Neural cell (in vitro differentiated cells): Measurements from ENCODE around the gene ANGPTL2. TPM values are rescaled to one million over a fixed set of nuclear protein-coding genes. Genes with fewer than 3 reads are reported as not detected.
"Not testable (repeated sequence)": the region's sequence is repeated elsewhere in the genome, so short reads cannot be mapped to it uniquely, and the experiment has no call there.

Source experiments
- H2AFZ ChIP-seq: fragments of 200-600, 300-800 bp; sonication (generic), shearing (Covaris generic); 2 replicates; pipeline ENCODE4 v1.6.0; 2014; ENCODE audit warnings: low read depth, mild to moderate bottlenecking, antibody characterized with exemption, low read length, moderate library complexity
- H3F3A ChIP-seq: fragments of 200-600 bp; shearing (Covaris generic); 2 replicates; pipeline ENCODE4 v1.6.1; 2016; ENCODE audit warnings: mild to moderate bottlenecking, moderate library complexity, mixed read lengths, antibody characterized with exemption, low read length; ENCODE audit not compliant: insufficient read depth, poor library complexity, severe bottlenecking
- H3K27ac ChIP-seq: fragments of 200-600, 300-800 bp; sonication (generic), shearing (Covaris generic); 2 replicates; pipeline ENCODE4 v1.5.1; 2014; ENCODE audit warnings: mild to moderate bottlenecking, low read length, moderate library complexity
- H3K27me3 ChIP-seq: fragments of 300-800, 200-600 bp; sonication (generic), shearing (Covaris generic); 2 replicates; pipeline ENCODE4 v1.6.0; 2014; ENCODE audit warnings: mild to moderate bottlenecking, low read depth, low read length, moderate library complexity; ENCODE audit not compliant: insufficient read depth
- H3K36me3 ChIP-seq: fragments of 300-800, 200-600 bp; sonication (generic), shearing (Covaris generic); 2 replicates; pipeline ENCODE4 v1.5.1; 2014; ENCODE audit warnings: mild to moderate bottlenecking, antibody characterized with exemption, low read length, moderate library complexity; ENCODE audit not compliant: insufficient read depth
- H3K4me2 ChIP-seq: fragments of 300-800, 200-600 bp; sonication (generic), shearing (Covaris generic); 2 replicates; pipeline ENCODE4 v1.6.0; 2014; ENCODE audit warnings: mild to moderate bottlenecking, low read length
- H3K4me3 ChIP-seq: fragments of 300-800, 200-600 bp; sonication (generic), shearing (Covaris generic); 2 replicates; pipeline ENCODE4 v1.5.1; 2014; ENCODE audit warnings: mild to moderate bottlenecking, low read length, moderate library complexity
- H3K79me2 ChIP-seq: fragments of 200-600 bp; shearing (Covaris generic); replicated peaks from 2 replicates; pipeline ENCODE4 v1.6.0; 2014; ENCODE audit warnings: mild to moderate bottlenecking, low read length, moderate library complexity; ENCODE audit not compliant: insufficient read depth
- H3K9ac ChIP-seq: fragments of 300-800, 200-600 bp; sonication (generic), shearing (Covaris generic); 2 replicates; pipeline ENCODE4 v1.6.1; 2016; ENCODE audit warnings: mild to moderate bottlenecking, low read length, mixed read lengths
- H3K9me2 ChIP-seq: fragments of 200-600 bp; shearing (Covaris generic); 2 replicates; pipeline ENCODE4 v1.6.1; 2016; ENCODE audit warnings: mild to moderate bottlenecking, low read length, mixed read lengths; ENCODE audit not compliant: insufficient read depth
- H3K9me3 ChIP-seq: fragments of 200-600, 300-800 bp; sonication (generic), shearing (Covaris generic); 2 replicates; pipeline ENCODE4 v1.6.1; 2016; ENCODE audit warnings: mild to moderate bottlenecking, mixed run types, low read length, moderate library complexity, mixed read lengths
- H4K20me1 ChIP-seq: fragments of 200-600 bp; shearing (Covaris generic); 2 replicates; pipeline ENCODE4 v1.6.1; 2016; ENCODE audit warnings: mild to moderate bottlenecking, mixed run types; ENCODE audit not compliant: insufficient read depth
- EP300 ChIP-seq: fragments of 450-650 bp; conservative IDR thresholded peaks from 2 replicates; pipeline ENCODE4 v1.6.1; 2014; ENCODE audit warnings: antibody characterized with exemption, mild to moderate bottlenecking, moderate library complexity; ENCODE audit not compliant: poor library complexity, severe bottlenecking
- EZH2 ChIP-seq: fragments of 200-600, 300-800 bp; shearing (Covaris generic), sonication (generic); IDR thresholded peaks from 2 replicates; pipeline ENCODE4 v1.6.1; 2014; ENCODE audit warnings: antibody characterized with exemption, low read length, borderline replicate concordance, mild to moderate bottlenecking; ENCODE audit not compliant: insufficient read depth, poor library complexity, severe bottlenecking
- MXI1 ChIP-seq: fragments of 450-650 bp; conservative IDR thresholded peaks from 2 replicates; pipeline ENCODE4 v1.6.1; 2014; ENCODE audit warnings: antibody characterized with exemption, mild to moderate bottlenecking; ENCODE audit not compliant: poor library complexity, severe bottlenecking
- POLR2AphosphoS5 ChIP-seq: IDR thresholded peaks from 2 replicates; pipeline ENCODE4 v1.6.1; 2012
- RAD21 ChIP-seq: fragments of 450-650 bp; conservative IDR thresholded peaks from 2 replicates; pipeline ENCODE4 v1.6.1; 2014; ENCODE audit warnings: antibody characterized with exemption, mild to moderate bottlenecking, moderate library complexity
- SMC3 ChIP-seq: fragments of 450-650 bp; conservative IDR thresholded peaks from 2 replicates; pipeline ENCODE4 v1.6.1; 2014; ENCODE audit warnings: antibody characterized with exemption, mild to moderate bottlenecking, moderate library complexity; ENCODE audit not compliant: poor library complexity
- TAF1 ChIP-seq: IDR thresholded peaks from 2 replicates; pipeline ENCODE4 v1.6.1; 2012; ENCODE audit warnings: low read depth
- polyA minus RNA-seq: library from RNA; depleted of rRNA, polyadenylated mRNA; stranded (reverse); fragments of >200 nt; gene quantifications from 2 replicates; pipeline ENCODE4 v1.2.3, GENCODE V29; 2014
- polyA plus RNA-seq: library from polyadenylated mRNA; depleted of rRNA; stranded (reverse); fragments of >200 nt; gene quantifications from 2 replicates; pipeline ENCODE4 v1.2.3, GENCODE V29; 2014
- TF ChIP-seq, protein P1 (sequence below): fragments of 450-650 bp; IDR thresholded peaks from 2 replicates; pipeline ENCODE4 v1.5.1; 2014; ENCODE audit warnings: antibody characterized with exemption, mild to moderate bottlenecking, moderate library complexity; ENCODE audit not compliant: poor library complexity, severe bottlenecking
- TF ChIP-seq, protein P2 (sequence below): IDR thresholded peaks from 2 replicates; pipeline ENCODE4 v1.6.1; 2012; ENCODE audit warnings: borderline replicate concordance

The ANGPTL2 gene, protein sequence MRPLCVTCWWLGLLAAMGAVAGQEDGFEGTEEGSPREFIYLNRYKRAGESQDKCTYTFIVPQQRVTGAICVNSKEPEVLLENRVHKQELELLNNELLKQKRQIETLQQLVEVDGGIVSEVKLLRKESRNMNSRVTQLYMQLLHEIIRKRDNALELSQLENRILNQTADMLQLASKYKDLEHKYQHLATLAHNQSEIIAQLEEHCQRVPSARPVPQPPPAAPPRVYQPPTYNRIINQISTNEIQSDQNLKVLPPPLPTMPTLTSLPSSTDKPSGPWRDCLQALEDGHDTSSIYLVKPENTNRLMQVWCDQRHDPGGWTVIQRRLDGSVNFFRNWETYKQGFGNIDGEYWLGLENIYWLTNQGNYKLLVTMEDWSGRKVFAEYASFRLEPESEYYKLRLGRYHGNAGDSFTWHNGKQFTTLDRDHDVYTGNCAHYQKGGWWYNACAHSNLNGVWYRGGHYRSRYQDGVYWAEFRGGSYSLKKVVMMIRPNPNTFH
- polyA plus RNA-seq (0.10 TPM in 1 of 2 replicates, not detected in the other), polyA minus RNA-seq (not detected in 2 replicates)

DNA sequence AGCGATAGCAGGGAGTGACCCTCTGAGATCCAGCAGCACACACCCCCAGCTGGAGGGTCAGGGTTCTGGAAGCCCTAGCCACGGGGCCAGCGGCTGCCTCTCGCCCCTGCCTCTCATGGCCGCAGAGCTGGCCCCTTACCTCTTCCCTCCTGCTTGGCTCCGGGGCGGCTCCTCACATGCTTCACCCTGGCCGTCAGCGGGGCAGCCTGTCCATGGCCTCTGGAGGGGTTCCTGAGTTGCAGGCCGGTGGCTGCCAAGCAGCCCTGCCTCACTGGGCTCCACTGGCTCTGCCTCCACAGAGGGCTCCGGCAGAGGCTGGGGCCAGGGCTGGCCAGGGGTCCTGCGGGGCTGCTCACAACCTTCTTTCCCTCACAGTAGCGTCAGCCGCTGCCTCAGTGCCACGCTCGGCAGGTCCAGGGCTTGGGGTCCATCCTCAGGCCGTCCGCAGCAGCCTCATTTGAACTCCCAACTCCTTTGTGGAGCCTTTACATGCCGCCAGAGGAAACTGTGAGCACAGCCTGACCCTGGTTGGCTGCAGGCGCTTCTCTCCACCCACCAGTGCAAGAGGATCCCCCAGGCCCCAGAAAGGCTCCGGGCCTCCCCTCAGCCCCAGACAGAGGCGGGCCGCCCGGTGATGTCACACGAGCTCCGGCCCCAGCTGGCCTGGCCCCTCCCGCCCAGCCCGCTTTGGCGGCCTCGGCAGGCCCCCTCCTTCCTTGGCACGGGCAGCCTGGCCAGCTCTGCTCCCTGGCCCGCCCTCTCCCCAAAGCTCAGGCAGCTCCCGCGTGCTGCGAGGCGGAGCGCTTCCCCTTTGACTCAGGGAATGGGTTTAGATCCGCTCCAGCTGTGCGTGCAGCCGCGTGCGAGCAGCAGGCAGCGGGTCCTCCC lies at the start of gene ANGPTL2:
TSS of gene ANGPTL2 (minus strand) at position 460 of the 888 bp plus-strand sequence. CDS start 13,904 bp downstream, outside the sequence.
- H3K9me2 ChIP-seq = no peaks in the 10 kb centered on the region
- no peaks in the 10 kb centered on the region for H3F3A ChIP-seq
- H3K9me3 ChIP-seq = no peaks in the 10 kb centered on the region
- no peak within 1 kb of the TSS for H2AFZ ChIP-seq
- TF ChIP-seq, protein P1, sequence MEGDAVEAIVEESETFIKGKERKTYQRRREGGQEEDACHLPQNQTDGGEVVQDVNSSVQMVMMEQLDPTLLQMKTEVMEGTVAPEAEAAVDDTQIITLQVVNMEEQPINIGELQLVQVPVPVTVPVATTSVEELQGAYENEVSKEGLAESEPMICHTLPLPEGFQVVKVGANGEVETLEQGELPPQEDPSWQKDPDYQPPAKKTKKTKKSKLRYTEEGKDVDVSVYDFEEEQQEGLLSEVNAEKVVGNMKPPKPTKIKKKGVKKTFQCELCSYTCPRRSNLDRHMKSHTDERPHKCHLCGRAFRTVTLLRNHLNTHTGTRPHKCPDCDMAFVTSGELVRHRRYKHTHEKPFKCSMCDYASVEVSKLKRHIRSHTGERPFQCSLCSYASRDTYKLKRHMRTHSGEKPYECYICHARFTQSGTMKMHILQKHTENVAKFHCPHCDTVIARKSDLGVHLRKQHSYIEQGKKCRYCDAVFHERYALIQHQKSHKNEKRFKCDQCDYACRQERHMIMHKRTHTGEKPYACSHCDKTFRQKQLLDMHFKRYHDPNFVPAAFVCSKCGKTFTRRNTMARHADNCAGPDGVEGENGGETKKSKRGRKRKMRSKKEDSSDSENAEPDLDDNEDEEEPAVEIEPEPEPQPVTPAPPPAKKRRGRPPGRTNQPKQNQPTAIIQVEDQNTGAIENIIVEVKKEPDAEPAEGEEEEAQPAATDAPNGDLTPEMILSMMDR = no peak
- TF ChIP-seq EZH2 (no peak), EP300 (no peak), POLR2AphosphoS5 (no peak), SMC3 (no peak), RAD21 (no peak), TAF1 (no peak), MXI1 (no peak)
- TF ChIP-seq, protein P2, sequence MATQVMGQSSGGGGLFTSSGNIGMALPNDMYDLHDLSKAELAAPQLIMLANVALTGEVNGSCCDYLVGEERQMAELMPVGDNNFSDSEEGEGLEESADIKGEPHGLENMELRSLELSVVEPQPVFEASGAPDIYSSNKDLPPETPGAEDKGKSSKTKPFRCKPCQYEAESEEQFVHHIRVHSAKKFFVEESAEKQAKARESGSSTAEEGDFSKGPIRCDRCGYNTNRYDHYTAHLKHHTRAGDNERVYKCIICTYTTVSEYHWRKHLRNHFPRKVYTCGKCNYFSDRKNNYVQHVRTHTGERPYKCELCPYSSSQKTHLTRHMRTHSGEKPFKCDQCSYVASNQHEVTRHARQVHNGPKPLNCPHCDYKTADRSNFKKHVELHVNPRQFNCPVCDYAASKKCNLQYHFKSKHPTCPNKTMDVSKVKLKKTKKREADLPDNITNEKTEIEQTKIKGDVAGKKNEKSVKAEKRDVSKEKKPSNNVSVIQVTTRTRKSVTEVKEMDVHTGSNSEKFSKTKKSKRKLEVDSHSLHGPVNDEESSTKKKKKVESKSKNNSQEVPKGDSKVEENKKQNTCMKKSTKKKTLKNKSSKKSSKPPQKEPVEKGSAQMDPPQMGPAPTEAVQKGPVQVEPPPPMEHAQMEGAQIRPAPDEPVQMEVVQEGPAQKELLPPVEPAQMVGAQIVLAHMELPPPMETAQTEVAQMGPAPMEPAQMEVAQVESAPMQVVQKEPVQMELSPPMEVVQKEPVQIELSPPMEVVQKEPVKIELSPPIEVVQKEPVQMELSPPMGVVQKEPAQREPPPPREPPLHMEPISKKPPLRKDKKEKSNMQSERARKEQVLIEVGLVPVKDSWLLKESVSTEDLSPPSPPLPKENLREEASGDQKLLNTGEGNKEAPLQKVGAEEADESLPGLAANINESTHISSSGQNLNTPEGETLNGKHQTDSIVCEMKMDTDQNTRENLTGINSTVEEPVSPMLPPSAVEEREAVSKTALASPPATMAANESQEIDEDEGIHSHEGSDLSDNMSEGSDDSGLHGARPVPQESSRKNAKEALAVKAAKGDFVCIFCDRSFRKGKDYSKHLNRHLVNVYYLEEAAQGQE = no peak
- H3K36me3 ChIP-seq = no peaks in the 10 kb centered on the region
- H3K4me3 ChIP-seq = peak within 1 kb of the TSS; percentile 48
- H4K20me1 ChIP-seq = no peaks in the 10 kb centered on the region
- no peak within 1 kb of the TSS for H3K4me2 ChIP-seq
- H3K9ac ChIP-seq = peak within 1 kb of the TSS; percentile 31
- H3K79me2 ChIP-seq = no peaks in the 10 kb centered on the region
- H3K27me3 ChIP-seq = peaks cover 4% of the 10 kb centered on the region
- no peak within 1 kb of the TSS for H3K27ac ChIP-seq

DNA sequence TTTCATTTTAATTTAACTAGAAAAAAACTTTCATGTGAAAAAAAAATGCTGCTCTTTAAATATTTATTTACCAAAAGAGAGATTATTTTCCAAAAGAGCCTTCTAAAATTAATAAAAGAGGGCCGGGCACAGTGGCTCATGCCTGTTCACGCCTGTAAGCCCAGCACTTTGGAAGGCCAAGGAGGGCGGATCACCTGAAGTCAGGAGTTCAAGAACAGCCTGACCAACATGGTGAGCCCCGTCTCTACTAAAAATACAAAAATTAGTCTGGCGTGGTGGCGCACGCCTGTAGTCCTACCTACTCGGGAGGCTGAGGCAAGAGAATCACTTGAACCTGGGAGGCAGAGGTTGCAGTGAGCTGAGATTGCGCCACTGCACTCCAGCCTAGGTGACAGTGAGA lies 48.9 kb upstream of the ANGPTL2 start:
- not testable (repeated sequence) for H3K9ac ChIP-seq, H3F3A ChIP-seq, H4K20me1 ChIP-seq, H3K9me3 ChIP-seq, H3K4me2 ChIP-seq, H3K9me2 ChIP-seq, H3K79me2 ChIP-seq, H3K27ac ChIP-seq, H3K4me3 ChIP-seq, H2AFZ ChIP-seq, H3K27me3 ChIP-seq
- peaks cover 11% of the 10 kb centered on the region for H3K36me3 ChIP-seq
